DMS153 treated with DMSO at 0.1 percent for 48 hours (cell line): Measurements from ENCODE around the gene LRRC4C.

Source experiments
- DNase-seq: peaks from one replicate; lab custom pipeline; 2025; ENCODE audit not compliant: unreplicated experiment; lab: John Stamatoyannopoulos, UW

LRRC4C gene

DNA sequence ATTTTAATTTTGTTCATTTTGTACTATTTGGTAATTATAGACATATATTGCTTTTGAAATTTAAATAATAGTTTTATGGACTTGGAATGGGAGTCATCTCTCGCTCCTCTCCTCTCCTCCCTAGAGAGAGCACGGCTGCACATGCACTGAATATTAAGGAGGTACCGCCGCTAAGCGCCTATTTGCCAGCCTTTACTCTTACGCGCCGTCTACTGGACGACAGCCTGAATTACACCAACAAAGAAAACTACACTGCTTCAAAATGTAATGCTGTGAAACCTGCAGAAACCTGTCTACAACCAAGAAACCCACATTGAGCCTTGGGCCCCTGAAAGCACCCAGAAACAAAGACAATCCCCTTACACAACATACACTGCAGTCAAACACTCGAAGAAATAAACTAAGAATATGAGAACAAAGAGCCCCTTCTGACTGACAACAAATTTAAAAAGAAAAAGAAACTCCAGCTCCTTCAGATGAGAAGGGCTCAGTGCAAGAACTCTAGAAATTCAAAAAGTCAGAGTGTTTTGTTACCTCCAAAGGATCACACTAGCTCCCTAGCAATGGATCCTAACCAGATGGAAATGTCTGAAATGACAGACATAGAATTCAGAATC is 737.2 kb downstream of the LRRC4C start:
- peak; percentile 15 for DNase-seq

DNA sequence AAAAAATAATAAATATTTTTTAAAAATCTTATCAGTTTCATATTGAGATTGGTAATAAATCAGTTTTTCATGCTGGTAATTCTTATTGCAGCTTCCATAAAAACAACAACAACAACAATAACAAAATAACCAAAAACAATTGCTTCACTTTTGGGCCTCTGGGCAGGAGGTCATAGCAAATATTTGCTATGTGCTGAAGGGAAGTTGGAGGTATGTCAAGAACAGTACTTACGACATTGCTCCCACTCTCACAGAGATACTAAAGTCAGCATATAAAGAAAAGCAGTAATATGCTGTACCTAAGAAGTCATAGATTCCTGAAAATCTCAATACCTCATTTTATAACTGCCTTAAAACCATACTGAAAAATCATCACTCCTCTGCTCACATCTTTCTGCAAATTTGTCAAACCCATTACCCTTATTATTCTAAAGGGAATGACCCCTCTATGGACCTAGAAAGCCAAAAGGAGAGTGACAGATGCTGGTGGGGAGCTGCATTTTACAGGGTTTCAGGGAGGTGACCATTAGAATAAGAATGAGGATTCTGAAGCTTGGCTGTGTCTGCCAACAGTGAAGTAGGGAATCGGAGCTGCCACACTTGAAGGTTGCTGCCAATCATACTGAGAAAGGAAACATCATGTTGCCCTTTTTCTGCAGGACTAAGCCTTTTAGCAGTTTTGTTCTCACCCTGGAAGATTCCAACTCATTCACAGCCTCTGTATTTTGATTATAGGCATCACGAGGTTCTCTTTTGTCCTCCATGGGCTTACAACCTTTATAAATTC is 742.9 kb downstream of the LRRC4C start:
- no peak for DNase-seq

DNA sequence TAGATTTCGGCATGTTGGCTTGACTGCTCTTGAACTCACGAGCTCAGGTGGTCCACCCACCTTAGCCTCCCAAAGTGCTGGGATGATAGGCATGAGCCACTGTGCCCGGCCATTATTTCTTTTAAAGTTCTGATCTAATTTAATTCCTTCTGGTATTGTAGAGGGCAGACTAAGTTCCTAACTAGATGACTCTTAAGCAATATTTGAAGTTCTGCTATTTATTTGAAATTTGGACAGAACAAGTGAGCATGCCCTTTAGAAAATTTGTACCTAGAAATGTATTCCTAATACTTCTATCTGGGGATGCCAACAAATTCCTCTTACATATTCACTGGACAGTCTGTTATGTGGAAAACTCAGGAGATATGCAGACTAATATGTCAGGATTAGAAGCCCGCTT is 746.4 kb downstream of the LRRC4C start:
- DNase-seq, result no peak

DNA sequence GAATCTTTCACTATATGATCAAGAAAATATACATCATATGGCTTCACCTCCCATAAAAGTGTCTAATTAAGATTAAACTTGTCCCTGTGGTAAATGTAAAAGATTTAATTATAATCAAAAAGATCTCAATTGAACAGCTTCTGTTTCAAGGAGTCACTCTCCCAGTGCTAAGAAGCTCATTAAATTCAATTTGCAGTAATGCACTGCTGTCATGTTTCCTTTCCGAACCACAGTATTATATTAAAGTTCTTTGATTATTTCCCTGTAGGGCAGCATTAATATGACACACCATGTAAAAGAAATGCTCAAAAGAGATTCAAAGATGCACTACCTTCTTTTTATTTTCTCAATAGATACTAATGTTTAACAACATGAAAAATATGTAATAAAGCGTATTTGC is 758.4 kb downstream of the LRRC4C start:
- no peak for DNase-seq

DNA sequence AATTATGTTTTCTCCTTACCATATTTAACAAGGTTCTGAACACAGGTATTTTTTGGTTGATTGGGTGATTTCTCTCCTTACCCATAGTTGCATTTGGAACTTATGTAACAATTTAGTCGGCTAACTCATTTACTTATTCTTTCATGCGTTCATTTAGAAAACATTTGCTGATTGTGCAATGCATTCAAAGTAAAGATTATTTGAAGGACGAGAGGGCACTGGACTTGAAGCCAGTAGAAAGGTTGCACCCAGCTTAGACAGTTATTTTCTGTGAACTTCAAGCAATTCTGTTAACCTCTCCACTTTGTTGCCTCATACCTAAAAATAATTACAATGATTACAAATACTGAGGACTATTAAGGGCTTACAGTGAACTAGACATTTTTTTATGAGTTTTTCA is 769.6 kb downstream of the LRRC4C start:
- no peak for DNase-seq

DNA sequence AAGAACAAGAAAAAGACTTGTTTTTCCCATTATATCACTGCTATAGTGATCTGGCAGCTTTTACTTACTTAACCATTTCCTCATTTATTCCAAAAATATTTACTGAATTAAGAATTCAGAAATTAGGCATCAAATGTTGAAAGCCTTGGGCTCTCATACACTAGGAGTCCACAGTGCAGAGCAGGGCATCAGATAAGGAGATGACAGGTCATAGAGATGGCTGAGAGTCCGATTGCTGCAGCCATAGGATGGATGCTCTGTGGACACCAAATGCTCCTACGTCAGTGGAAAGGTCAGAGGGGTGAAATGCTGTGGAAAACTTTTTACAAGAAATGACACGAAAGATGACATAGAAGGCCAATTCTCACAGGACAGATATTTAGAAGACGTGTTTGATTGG is 771.1 kb downstream of the LRRC4C start:
- no peak for DNase-seq

DNA sequence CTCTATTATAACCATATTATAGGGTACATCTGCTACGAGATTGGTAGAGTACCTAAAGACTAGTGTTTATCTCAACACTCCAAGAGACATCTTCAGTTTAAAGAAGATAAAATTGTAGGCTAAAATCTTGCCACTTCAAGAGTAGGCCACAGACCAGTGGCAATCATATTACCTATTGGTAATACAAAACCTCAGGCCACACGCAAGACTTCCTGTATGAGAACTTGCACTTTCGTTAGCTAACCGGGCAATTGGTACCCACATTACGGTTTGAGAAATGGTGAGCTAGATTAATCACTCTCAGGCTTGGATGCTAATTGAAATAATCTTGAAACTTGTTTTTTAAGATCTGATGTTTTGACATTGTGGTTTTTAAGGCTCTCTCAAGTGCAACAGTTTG is 772.7 kb downstream of the LRRC4C start:
- DNase-seq, result no peak

DNA sequence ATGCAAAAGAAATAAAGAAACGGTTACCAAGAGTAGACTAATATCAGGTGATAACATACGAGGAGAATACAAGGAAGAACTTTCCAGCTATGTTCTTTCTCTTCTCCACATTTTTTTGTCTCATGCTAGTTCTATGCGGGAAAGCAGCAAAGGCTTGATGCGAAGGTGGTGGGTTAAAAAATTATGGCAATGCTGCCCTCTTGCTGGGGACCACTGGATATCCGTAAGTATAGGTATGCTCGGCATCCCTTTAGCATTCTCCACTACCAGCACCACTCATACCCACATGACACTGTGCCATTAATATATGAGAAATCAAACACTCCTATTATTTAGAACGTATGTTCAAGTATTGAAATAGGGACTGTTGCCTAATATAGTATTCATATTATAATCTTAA is 776.4 kb downstream of the LRRC4C start:
- DNase-seq, result no peak

DNA sequence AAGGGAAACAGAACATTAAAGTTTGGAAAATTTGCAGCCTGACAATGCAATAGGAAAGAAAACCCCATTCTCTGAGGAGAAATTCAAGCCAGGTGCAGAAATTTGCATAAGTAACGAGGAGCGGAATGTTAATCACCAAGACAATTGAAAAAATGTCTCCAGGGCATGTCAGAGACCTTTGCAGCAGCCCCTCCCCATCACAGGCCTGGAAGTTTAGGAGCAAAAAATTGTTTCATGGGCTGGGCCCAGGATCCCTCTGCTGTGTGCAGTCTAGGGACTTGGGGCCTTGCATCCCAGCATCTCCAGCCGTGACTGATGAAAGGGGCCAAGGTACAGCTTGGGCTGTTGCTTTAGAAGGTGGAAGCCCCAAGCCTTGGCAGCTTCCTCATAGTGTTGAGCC is 780.2 kb downstream of the LRRC4C start:
- DNase-seq, result no peak

DNA sequence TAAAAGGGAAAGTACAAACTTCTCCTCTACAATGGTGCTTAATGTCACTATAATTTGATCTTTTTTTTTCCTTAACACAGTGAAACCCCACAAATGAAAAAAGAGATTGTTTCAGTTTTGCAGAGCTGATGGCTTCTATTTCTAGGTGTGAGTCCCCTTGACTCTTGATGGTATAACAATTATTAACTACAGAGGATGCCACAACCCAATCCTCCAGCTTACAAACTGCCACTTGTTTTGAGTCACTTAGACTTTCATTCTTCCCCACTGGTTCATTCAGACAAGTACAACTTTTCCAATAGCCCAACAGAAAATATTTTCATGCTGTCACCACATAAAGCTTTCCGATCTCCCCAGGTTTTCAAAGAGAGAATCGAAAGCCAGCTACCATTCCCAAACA is 812.2 kb downstream of the LRRC4C start:
- DNase-seq, result no peak

DNA sequence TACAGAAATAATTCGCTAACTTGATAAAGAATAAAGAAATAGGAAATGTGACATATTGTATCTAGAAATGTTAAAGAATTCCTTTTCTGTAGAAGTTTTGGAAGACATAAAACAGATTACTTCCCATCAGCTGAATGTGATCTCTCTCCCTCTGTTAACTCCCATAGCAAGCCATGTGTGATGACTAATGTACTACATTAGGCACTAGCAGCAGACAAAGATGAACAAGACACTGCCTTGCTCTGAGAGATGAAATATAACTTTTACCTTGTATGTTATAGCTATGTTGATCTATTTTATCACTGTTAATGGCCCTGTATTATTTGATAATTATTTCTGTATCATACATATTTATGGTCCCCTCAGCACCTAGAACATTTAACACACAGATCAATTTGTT is 817.2 kb downstream of the LRRC4C start:
- DNase-seq, result no peak

DNA sequence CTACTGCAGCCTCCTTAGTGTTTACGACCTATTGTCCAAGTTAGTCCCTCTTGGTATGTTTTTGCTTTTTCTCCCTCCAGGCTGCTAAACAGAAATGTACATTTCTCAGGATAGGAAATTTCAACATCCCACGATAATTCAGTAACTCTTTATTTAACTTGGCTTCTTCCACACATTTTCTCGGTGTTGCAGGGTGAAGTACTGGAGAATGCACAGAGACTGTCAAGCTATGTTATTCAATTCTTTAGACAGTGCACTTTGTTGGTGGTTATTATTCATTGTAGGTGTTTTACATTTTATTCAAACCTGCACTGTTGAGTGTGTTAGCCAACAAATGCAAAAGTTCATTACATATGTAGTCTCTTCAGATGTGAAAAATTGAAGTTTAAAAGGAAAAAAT is 839.8 kb downstream of the LRRC4C start:
- DNase-seq, result no peak

DNA sequence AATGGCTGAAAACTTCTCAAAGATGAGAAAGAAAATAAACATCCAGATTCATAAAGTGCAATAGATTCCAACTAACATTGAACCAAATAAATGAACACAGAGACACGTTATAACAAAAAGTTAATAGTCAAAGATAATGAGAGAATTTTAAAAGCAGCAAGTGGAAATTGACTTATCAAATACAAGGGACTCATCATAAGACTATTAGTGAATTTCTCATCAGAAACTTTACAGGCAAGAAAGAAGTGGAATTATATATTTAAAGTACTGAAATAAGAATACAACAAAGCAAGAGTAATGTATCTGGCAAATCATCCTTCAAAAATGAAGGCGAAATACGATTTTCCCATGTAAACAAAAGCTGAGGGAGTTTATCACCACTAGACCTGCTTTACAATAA is 852.7 kb downstream of the LRRC4C start:
- no peak for DNase-seq

DNA sequence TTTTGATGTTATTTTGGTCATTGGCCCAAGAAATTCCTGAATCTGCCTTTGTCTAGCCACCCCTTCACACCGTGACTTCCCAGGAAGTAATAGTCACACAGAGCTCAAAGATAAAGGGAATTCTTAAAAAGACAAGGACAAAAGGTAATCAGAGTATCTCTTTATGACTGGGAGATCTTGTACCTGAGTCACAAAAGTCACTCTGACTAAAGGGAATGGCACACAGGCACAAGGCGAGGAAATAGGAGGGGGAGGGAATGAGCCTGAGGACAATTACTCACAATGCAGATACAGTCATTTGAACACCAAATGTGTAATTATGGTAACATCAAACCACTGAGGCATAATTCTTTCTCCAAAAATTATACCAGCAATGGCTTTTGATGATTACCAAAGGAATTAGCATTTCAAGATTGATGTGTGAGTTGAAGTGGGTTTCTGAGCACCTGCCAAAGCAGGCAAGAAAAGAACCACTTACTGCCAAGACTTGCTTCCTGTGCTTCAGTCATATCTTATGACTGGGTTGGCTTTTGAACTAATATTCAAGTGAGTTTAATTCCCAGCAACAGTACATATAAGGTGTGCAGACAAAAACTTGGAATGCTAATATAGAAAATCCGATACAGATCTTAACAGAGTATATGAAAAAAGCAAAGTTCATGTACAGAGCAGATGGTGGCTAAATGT is 856.4 kb downstream of the LRRC4C start:
- no peak for DNase-seq

DNA sequence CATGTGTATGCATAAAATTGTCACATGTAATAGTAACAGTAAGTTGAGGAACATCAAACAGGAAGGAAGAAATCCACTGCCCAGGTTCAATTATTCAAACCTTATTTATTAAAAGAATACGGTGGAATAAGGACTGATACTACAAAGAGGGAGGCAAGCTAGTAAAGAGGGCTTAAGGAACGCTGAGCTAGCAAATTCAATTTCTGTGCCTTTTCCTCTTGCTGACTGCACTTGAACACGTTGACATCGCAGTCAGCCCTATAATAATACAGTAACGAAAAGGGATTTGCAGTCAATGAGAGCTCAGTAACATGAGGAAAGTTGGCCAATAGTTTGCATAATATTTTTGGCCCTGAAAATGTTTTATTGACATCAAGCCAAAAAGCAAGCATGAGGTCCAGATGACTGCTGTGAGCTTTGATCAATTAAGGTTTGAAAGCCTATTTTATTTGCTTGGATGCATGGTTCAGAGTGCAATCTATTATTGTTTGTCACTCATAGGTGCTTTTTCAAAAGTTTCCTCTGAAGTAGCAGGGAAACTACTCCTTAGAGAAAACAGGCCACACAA is 861.8 kb downstream of the LRRC4C start:
- no peak for DNase-seq

DNA sequence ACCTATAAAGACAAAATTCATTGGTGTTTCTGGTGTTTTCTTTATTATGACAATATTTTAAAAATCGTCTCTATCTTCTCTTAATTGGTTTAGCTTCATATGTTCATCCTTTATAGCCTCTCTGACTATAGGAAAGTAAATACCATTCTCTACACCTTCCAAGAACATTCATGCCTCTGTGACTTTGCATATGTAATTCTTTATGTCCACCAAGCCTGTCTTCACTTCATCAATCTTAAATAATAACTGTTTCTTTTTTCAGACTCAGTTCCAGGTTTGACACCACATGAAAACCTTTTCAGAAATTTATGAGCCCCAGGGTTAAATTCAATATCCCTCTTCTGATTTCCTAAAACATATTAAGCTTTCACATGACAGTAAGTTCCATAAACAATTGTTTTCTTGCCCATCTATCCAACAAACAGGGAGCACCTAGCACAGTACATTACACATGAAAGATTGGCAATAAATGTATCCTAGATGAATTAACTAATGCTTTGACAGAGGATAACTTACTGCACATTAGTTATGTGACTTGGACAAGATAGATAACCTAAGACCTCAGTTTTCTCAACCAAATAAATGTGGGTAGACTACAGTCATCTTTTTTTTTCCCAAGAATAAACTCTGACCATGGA is 886.1 kb downstream of the LRRC4C start:
- no peak for DNase-seq

DNA sequence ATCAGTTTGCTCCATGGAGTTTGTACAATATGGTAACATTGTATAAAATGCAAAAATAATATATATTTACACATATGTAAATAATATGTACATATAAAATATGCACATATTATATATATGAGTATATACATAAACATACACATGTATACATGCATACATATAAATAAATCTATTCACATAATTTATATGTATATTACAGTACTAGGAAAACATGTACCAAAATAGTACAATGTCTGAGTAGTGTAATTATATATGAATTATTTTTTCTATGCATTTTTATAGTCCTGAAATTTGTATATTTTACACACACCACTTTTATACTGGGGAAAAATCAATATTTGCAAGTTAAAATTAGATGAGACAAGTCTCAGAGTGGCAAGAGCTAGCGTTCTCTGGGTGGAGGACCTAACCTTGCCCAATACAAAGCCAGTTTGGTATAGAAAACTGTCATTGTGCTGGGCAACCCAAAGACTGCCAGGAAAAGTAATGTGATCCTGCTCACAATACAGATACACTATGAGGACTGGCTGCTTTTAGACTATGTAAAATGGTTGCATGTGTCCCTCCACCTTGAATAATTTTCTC is 889.4 kb downstream of the LRRC4C start:
- DNase-seq, result no peak

DNA sequence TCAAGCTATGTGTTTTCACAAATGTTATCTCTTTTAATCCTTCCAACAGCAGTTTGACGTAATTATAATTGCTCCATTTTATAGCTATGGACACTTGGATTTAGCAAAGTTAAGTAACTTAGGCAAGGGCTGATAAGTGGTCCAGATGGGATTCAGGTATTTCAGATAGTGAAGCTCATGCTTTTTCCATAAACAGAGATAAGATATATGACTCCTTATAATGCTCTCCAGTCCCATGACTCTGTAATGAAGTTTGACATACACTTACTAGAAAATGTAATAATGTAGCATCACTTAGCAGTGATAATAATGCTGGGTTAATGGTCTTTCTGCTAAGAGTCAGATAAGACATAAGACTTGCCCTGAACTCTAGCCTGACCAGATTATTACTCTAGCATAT is 892.1 kb downstream of the LRRC4C start:
- DNase-seq, result no peak

DNA sequence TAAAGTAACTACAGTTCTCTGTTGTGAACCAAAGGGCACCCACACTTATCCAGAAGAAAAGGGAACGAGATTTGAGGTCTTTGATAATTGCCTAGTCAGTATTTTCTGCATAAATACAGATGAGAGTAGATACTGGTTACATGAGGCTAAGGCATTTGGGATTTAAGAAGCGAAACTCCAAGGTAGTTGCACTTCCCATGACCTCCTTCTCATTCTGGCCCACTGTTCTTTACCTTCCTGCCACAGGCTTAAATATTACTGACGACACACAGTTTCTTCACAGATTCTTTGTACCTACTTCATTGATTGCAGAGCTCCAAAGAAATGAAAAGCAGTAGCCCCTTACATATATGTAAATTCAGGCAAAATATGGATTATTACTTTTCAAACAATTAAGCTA is 915.3 kb downstream of the LRRC4C start:
- no peak for DNase-seq

DNA sequence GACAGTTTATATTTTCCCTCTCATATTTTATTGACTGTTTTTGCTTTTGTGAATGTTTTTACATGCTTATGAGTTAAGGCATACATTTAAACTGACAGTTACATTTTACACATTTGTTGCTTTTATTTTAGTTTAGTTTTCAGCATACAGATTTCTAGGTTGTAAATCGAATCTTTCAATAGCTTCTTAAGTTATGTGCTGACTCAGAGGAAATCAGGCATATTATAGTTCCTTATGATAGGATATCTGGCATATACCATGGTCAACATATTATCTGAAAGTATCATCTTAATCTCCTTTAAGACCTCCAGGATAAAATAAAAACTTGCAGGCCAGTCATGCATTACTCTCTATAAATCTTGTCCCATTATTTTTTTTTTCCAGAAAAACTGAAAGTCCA is 916.6 kb downstream of the LRRC4C start:
- DNase-seq, result no peak

DNA sequence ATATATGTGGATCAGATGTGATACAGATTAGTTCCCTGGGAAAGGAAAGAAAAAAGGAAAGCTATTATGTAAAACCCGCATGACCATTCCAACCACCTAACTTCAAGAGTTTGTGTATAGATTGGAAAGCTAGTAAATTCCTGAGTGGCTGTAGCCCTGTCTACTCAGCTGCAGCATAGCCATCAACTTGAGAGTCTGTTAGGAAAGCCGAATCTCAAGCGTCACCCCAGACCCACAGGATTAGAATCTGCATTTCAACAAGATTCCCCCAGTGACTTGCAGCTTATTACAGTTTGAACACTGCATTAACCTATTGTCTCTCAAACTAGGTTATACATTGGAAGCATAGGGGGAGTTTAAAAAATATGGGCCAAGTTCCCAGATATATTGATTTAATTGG is 921.7 kb downstream of the LRRC4C start:
- DNase-seq, result no peak
